GM20431 (cell line): Measurements from ENCODE around the gene SUCLG2.

Experiments
- in situ Hi-C: fragments of 300-500 bp; cut with MseI, MboI; formaldehyde crosslinking; loops from one replicate; pipeline ENCODE4 v1.15.0; 2020; ENCODE audit warnings: low sequenced_read_pairs; ENCODE audit not compliant: unreplicated experiment

The SUCLG2 gene

DNA sequence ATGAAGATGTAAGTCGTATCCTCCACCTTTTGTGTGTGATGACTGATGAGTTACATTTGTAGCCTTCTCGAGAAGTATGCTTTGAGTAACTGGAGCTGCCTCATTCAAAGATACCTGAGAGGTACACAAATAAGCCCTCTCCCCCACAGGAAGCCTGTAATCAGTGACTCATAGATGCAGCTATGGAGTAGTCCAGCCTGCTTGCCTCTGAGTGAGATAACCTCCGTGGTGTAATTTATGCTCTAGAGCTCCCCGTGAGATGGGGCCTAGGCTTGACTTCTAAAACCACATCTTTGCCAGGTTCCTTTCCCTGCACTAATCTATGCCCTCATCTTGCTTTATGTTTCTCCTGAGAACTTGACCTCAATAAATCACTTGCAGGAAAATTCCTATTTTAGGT, 291.7 kb downstream of the SUCLG2 start:
- in situ Hi-C loops: no loop called here

DNA sequence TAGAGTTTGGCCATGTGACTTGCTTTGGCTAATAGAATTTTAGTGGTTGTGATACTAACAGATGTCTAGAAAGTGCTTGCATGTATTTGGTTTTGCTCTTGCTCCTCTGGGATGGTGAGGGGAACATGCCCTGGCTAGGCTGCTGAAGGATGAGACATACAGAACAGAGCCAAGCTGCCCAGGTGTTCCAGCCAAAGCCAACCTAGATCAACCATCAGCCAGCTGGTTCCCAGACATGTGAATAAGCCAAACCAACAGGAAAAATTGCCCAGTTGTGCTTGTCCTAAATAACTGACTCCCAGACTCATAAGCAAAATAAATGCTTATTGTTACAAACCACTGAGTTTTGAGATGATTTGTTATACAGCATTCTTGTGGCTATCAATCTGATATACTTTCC, 292.6 kb downstream of the SUCLG2 start:
- in situ Hi-C loops: no loop called here

DNA sequence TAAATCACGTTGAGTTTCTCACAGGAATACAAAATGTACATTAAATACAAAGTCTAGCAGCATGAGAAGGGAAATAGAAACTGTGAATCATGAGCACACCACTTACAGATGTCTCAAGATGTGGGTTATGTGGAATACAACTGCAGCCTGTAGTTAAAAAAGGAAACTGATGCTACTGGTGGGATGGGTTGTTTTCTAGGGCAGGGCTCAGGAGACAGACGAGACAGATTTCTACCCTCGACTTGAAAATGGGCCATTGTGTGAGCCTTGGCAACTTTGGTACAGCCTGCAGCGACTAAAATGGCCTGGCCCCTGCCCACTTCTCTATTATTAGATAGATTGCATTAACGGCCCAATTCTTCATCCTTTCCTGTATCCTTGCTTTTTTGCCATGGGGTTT, 293.1 kb downstream of the SUCLG2 start:
- in situ Hi-C loops: no loop called here

DNA sequence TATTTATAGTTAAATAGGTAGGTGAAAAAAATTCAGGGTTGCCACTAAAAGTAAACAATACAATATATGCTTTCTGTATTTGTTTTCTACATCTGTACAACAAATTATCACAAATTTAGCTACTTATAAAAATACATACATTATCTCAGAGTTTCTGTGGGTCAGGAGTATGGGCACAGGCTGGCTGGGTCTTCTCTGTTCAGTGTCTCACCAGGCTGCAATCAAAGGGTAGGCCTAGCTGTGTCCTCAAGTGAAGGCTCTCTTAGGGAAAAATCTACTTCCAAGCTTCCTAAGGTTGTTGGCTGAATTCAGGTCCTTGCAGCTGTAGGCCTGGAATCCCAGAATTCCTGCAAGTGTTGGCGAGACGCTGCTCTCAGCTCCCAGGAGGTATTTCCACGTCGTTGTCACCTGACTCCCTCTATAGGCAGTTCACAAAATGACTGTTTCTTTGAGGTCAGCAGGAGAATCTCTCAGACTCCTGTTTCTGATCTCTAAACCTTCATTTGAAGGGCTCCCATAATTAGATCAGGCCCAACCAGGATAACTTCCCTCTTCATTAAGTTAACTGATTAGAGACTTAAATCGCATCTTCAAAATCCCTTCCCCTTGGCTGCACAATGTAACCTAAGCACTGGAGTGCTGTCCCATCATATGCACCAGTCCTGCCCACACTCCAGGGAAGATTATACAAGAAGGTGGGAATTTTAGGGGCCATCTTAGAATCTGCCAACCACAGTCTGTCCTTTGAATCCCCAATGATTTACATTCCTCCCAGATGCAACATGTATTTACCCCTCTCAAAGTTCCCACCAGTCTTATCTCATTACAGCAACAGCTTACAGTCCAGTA, 296.6 kb downstream of the SUCLG2 start:
- in situ Hi-C loops: no loop called here

DNA sequence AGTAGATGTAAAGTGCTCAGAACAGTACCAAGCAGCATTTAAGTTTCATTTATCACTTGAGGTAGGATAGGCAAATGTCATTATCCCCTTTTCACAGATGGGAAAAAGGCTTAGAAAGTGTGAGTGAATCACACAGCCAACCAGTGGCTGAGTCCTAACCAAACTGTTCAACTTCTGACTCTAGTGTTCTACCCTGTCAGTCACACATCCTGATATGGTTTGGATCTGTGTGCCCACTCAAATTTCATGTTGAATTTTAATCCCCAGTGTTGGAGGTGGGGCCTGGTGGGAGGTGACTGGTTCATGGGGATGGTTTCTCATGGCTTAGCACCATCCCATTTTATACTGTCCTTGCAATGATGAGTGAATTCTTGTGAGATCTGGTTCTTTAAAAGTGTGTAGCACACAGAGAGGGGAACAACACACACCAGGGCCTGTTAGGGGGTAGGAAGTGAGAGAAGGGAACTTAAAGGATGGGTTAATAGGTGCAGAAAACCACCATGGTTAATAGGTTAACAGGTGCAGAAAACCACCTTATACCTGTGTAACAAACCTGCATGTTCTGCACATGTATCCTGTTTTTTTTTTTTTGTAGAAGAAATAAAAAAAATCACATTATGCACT, 304.7 kb downstream of the SUCLG2 start:
- in situ Hi-C loops: no loop called here

DNA sequence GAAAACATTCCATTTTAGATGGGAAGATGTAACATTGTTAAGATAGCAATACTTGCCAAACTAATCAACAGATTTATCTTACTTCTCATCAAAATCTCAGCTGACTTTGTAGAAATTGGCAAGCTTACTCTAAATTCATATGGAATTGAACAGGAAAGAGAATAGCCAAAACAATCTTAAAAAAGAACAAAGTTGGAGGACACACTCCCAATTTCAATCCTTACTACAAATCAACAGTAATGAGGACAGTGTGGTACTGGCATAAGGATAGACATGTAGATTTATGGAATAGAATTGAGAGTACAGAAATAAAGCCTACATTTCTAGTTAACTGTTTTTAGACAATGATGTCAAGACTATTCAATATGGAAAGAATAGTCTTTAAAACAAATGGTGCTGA, 308.3 kb downstream of the SUCLG2 start:
- in situ Hi-C loops: no loop called here

DNA sequence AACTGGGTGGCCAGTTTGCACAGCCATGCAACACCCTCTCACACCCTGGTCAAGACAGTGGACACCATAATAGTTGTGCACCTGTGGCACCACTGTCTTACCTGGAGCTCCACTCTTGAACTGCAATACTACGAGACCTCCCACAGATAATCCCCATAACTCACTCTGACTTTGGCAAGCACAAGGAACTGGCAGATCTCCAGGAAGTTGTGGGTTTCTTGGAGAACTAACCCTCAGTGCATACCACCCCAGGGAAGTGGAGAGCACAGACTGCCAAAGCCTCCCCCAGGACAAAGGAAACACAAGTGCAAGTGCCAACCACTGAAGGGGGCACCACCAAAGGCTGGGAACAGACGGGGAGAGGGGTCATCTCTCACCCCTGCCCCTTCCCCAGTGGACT, 318.6 kb downstream of the SUCLG2 start:
- in situ Hi-C loops: no loop called here

DNA sequence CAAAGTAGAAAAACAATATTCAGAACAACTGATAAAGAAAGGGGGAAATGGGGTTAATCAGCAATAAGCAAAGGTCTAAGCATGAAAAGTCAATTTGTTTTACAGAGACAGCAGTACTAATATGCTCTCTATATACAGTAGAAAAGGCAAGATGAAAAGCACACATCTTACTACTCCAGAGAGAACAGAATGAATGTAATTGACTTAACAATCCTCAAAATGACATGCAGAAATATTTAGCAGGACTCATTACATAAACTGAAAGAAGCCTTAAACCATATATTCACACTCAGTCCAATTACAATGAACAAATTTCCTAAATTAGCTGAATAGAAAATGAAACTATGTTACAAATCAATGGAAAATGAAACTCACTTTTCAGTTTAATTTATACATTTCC, 319.8 kb downstream of the SUCLG2 start:
- in situ Hi-C loops: no loop called here

DNA sequence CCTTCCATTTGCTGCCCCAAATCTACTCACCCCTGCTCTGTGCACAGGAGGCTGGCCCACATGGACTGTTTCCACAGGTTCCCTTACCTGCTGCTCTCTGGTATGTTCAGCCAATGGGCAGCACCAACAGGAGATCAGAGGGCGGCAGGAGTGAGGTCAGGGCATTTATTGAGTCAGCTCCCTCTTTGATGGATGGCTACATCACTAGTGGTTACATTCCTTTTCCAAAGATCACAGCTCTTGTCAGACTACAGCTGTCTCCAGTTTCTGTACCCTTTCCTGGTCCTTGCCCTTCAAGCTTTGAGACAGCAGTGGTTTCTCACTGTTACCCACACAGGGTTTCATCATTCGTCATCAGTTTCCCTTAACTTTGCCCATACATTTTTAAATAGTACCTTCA, 325.1 kb downstream of the SUCLG2 start:
- in situ Hi-C loops: no loop called here

DNA sequence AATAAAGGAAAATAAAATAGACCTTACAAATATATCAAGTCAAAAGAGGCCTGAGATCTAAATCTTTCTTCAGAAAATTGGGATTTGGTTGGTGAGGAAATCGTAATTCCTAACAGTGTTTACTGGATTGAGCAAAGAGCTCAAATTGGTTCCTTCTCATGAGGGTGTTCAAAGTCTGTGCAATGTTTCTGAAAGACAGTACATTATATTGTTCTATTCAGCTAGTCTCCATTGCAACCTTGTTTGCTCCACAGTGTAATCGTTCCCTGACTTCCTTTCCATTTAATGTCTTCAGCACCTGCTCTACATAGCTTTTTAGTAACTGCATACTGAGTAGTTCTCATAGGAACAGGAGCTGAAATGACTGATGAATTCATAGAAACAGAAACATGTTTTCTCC, 326.8 kb downstream of the SUCLG2 start:
- in situ Hi-C loops: no loop called here

DNA sequence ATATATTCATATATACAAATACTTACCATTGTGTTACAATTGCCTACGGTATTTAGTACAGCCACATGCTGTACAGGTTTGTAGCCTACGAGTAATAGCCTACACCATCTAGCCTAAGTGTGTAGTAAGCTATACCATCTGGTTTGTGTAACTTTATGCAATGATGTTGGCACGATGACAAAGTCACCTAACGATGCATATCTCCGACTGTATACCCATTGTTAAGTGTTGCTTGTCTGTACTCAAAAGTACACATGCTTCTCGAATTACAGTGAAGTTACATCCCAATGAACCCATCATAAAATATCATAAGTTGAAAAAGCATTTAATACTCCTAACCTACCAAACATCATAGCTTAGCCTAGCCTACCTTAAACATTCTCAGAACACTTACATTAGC, 329.2 kb downstream of the SUCLG2 start:
- in situ Hi-C loops: no loop called here
